ENCODE results near the gene SLC17A9.

The SLC17A9 gene

GRCh38 chr20:63005862-63006539 lies 53.5 kb downstream of the SLC17A9 start:
- Histone ChIP-seq H3K27me3 (ENCODE audit: control insufficient read depth in 5 of 5, insufficient read depth in 4 of 5, low read length in 5 of 5) (peaks cover 63 to 85% (median 73%) of the 10 kb centered on the region in 5 donors), H3K9me3 (ENCODE audit: control insufficient read depth in 5 of 5, low read length in 5 of 5) (no peaks in the 10 kb centered on the region), H3K9ac (ENCODE audit: low read length in 5 of 5) (no peak overlapping the region), H3K4me1 (ENCODE audit: control insufficient read depth in 5 of 5, insufficient read depth in 5 of 5, low read length in 5 of 5) (peaks cover 0 to 27% (median 10%) of the 10 kb centered on the region in 5 donors), H3K4me3 (ENCODE audit: low read depth in 1 of 5, low read length in 5 of 5) (no peak overlapping the region), H3K27ac (ENCODE audit: low read depth, low read length) (no peak overlapping the region), H3K36me3 (ENCODE audit: control insufficient read depth in 5 of 5, insufficient read depth in 5 of 5, low read length in 5 of 5) (no peaks in the 10 kb centered on the region)

- Histone ChIP-seq H3K27ac (ENCODE audit: low read depth, low read length) (no peak within 1 kb of the TSS), H3K27me3 (ENCODE audit: control insufficient read depth in 5 of 5, insufficient read depth in 4 of 5, low read length in 5 of 5) (peaks cover 63 to 88% (median 75%) of the 10 kb centered on the region in 5 donors), H3K9ac (ENCODE audit: low read length in 5 of 5) (no peak within 1 kb of the TSS), H3K4me1 (ENCODE audit: control insufficient read depth in 5 of 5, insufficient read depth in 5 of 5, low read length in 5 of 5) (peaks cover 0 to 27% (median 10%) of the 10 kb centered on the region in 5 donors), H3K4me3 (ENCODE audit: low read depth in 1 of 5, low read length in 5 of 5) (no peak within 1 kb of the TSS), H3K9me3 (ENCODE audit: control insufficient read depth in 5 of 5, low read length in 5 of 5) (no peaks in the 10 kb centered on the region), H3K36me3 (ENCODE audit: control insufficient read depth in 5 of 5, insufficient read depth in 5 of 5, low read length in 5 of 5) (no peaks in the 10 kb centered on the region)
These were observed 54.2 kb downstream of the SLC17A9 start, which contains the start of gene BHLHE23 for GRCh38 chr20:63006540-63007359. TSS of gene BHLHE23 (minus strand) at chr20:63006964. CDS start at chr20:63006774, 190 bp downstream.

DNA sequence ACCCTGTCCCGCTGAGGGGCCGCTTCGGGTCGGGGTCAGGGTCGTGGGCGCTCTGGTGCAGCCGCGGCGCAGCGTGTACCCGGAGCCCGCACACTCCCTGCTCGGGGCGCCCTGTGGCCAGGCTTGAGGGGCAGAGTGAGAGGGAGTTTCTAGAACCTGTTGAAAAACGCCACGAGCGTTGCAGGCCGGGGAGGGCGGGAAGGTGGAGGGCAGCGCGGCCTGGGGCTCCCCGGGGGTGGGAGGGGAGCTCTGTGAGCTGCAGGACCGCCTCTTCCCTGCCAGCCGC lies 54.8 kb downstream of the SLC17A9 start:
- Histone ChIP-seq H3K36me3 (ENCODE audit: control insufficient read depth in 5 of 5, insufficient read depth in 5 of 5, low read length in 5 of 5) (no peaks in the 10 kb centered on the region), H3K4me1 (ENCODE audit: control insufficient read depth in 5 of 5, insufficient read depth in 5 of 5, low read length in 5 of 5) (peaks cover 0 to 27% (median 10%) of the 10 kb centered on the region in 5 donors), H3K27me3 (ENCODE audit: control insufficient read depth in 5 of 5, insufficient read depth in 4 of 5, low read length in 5 of 5) (peaks cover 57 to 87% (median 72%) of the 10 kb centered on the region in 5 donors), H3K9me3 (ENCODE audit: control insufficient read depth in 5 of 5, low read length in 5 of 5) (peaks cover 0 to 2% (median 0%) of the 10 kb centered on the region in 5 donors), H3K4me3 (ENCODE audit: low read depth in 1 of 5, low read length in 5 of 5) (no peak overlapping the region), H3K9ac (ENCODE audit: low read length in 5 of 5) (no peak overlapping the region), H3K27ac (ENCODE audit: low read depth, low read length) (no peak overlapping the region)

DNA sequence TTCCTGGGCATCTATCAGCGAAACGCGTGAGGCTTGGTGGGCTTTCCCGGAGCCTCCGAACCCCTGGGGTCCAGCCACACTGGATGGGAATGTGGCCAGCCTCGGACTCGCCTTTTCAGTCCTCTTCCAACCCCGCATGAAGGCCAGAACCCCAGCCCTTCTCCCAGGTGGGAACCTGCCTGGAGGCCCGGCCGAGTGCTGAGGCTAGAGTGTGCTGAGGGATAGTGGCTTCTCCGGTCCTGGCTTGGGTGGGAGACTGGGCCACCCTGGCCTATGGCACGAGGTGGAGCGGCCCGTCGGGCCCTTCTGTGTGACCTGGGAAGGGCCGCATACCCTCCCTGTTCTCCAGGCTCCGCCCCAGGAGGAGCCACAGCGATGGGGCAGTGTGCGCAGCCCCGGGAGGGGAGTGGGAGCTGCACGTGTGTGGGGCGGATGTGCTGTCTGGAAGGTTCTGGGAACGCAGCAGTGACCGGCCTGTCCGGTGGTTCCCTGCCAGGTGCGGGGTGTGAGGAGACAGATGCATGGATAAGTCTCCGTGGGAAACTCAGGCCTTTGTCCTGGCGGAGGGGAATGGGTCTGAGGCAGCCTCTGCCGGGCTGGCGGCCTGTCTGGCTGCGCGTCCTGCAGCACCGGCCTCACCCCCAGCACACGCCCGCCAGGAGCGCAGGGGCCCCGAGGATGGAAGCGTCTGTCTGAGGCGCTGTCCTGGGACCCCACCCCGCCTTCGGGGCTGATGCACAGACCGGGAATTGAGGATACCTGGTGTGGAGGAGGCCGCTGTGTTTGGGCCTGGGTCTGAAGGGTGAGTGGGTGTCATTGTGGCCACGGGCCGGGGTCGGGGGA lies 55.4 kb downstream of the SLC17A9 start:
- H3K4me3 ChIP-seq (ENCODE audit: low read depth in 1 of 5, low read length in 5 of 5), result no peak overlapping the region
- H3K4me1 ChIP-seq (ENCODE audit: control insufficient read depth in 5 of 5, insufficient read depth in 5 of 5, low read length in 5 of 5), result peaks cover 0 to 27% (median 10%) of the 10 kb centered on the region in 5 donors
- peaks cover 54 to 86% (median 70%) of the 10 kb centered on the region in 5 donors for H3K27me3 ChIP-seq (ENCODE audit: control insufficient read depth in 5 of 5, insufficient read depth in 4 of 5, low read length in 5 of 5)
- no peak overlapping the region for H3K9ac ChIP-seq (ENCODE audit: low read length in 5 of 5)
- H3K36me3 ChIP-seq (ENCODE audit: control insufficient read depth in 5 of 5, insufficient read depth in 5 of 5, low read length in 5 of 5), result no peaks in the 10 kb centered on the region
- H3K27ac ChIP-seq (ENCODE audit: low read depth, low read length), result no peak overlapping the region
- H3K9me3 ChIP-seq (ENCODE audit: control insufficient read depth in 5 of 5, low read length in 5 of 5), result peaks cover 3 to 5% (median 5%) of the 10 kb centered on the region in 5 donors

DNA sequence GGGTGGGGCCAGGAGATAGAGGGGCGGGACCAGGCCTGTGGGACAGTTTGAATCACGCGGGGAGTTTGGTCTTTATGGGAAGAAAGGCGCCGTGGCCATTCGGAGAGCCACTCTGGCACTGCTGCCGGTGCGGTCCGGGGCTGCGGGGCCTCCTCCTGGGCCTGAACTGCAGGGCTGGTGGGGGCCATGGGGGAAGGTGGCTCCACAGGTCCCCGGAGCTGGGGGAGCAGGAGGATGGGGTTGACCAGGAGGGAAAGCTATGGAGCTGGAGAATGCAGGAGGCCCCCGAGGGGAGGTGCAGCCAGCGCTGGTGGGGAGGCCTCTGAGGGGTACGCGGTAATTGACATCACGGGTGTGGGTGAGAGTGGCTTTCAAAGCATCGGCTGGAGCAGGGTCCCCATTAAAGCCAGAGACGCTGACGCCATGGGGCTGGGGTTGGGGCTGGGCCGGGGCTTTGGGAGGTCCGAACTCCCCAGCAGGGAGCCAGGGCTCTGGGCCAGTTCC lies 56.1 kb downstream of the SLC17A9 start:
- H3K36me3 ChIP-seq (ENCODE audit: control insufficient read depth in 5 of 5, insufficient read depth in 5 of 5, low read length in 5 of 5), result no peaks in the 10 kb centered on the region
- H3K27me3 ChIP-seq (ENCODE audit: control insufficient read depth in 5 of 5, insufficient read depth in 4 of 5, low read length in 5 of 5), result peaks cover 50 to 83% (median 65%) of the 10 kb centered on the region in 5 donors
- peak overlapping the region in 1 of 5 donors; percentile 34 for H3K4me3 ChIP-seq (ENCODE audit: low read depth in 1 of 5, low read length in 5 of 5)
- H3K9ac ChIP-seq (ENCODE audit: low read length in 5 of 5), result no peak overlapping the region
- no peak overlapping the region for H3K27ac ChIP-seq (ENCODE audit: low read depth, low read length)
- H3K4me1 ChIP-seq (ENCODE audit: control insufficient read depth in 5 of 5, insufficient read depth in 5 of 5, low read length in 5 of 5), result peaks cover 0 to 27% (median 10%) of the 10 kb centered on the region in 5 donors
- peaks cover 7 to 12% (median 12%) of the 10 kb centered on the region in 5 donors for H3K9me3 ChIP-seq (ENCODE audit: control insufficient read depth in 5 of 5, low read length in 5 of 5)

DNA sequence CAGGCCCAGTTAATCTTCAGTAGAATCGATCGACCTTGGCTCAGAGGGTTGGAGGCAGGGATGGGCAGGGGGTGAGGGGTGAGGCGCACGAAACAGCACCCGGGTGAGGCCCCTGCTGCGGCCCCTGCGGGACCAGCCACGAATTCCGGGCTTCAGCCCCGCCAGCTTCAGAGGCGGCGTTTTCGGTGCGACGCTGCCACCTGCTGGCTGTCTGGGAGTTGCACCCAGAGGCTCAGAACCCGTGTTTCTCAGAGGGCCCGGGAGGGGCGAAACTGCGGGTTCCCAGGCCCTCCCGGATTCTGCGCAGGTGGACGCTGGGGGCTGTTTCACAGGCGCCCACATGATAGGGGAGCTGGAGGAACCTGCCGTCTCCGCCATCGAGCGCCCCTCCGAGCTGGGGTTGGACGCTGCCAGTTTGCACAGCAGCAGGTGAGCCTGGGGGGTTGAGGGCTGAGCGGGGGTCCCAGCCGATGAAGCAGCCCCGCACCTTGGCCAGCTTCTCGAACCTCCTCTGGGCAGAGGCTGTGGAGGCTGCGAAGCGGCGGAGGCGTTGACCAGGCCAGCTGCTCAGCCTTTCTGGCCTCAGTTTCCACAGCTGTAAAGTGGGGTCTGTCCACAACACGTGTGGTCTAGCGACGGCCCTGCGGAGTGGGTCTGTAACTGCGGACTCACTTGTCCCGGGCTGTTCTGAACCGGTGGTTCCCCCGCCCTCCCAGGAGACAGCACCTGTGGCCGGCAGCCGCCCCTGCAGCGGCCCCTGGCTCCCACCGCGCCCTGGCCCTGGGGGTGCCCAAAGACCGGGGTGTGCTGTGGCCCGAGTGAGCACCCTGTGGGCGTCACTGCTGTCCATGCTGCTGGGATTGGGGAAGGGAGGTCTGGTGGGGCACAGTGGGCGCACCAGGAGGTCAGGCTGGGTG lies 56.8 kb downstream of the SLC17A9 start:
- Histone ChIP-seq H3K9ac (ENCODE audit: low read length in 5 of 5) (no peak overlapping the region), H3K9me3 (ENCODE audit: control insufficient read depth in 5 of 5, low read length in 5 of 5) (peaks cover 10 to 18% (median 16%) of the 10 kb centered on the region in 5 donors), H3K36me3 (ENCODE audit: control insufficient read depth in 5 of 5, insufficient read depth in 5 of 5, low read length in 5 of 5) (no peaks in the 10 kb centered on the region), H3K27ac (ENCODE audit: low read depth, low read length) (no peak overlapping the region), H3K27me3 (ENCODE audit: control insufficient read depth in 5 of 5, insufficient read depth in 4 of 5, low read length in 5 of 5) (peaks cover 47 to 86% (median 62%) of the 10 kb centered on the region in 5 donors), H3K4me3 (ENCODE audit: low read depth in 1 of 5, low read length in 5 of 5) (peak overlapping the region in 1 of 5 donors; percentile 34), H3K4me1 (ENCODE audit: control insufficient read depth in 5 of 5, insufficient read depth in 5 of 5, low read length in 5 of 5) (peaks cover 0 to 27% (median 10%) of the 10 kb centered on the region in 5 donors)

DNA sequence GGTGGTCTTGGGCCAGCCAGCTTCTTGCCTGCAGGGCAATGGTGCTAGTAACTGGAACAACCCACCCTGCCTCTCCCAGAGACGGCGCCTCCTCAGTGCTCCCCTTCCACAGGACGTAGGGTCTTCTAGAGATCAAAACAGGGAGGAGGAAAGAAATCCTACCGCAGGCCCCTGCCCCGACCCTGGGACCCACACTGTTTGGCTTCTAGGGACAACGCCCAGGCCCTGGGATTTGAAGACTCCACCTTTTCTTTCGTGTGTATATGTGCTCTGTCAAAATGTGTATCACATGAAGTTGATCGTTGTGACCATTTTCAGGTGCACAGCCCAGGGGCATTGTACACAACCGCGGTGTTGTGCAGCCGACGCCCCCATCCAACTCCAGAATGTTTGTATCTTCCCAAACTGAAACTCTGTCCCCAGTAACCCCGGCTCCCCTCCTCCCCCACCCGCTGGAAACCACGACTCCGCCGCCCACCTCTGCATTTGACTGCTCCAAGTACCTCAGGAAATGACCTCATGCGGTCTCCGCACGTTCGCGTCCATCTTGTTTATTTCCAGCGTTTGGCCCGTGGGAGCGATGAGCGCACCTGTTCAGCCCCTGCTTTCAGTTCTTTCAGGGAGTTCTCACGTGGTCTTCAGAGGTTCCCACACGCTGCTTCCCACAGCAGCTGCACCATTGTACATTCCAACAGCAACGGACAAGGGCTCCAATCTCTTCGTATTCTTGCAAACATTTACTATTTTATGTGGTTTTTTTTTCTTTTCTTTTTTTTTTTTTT lies 57.7 kb downstream of the SLC17A9 start:
- H3K27ac ChIP-seq (ENCODE audit: low read depth, low read length), result no peak overlapping the region
- H3K4me3 ChIP-seq (ENCODE audit: low read depth in 1 of 5, low read length in 5 of 5), result no peak overlapping the region
- H3K36me3 ChIP-seq (ENCODE audit: control insufficient read depth in 5 of 5, insufficient read depth in 5 of 5, low read length in 5 of 5), result no peaks in the 10 kb centered on the region
- peaks cover 10 to 18% (median 16%) of the 10 kb centered on the region in 5 donors for H3K9me3 ChIP-seq (ENCODE audit: control insufficient read depth in 5 of 5, low read length in 5 of 5)
- peaks cover 0 to 27% (median 10%) of the 10 kb centered on the region in 5 donors for H3K4me1 ChIP-seq (ENCODE audit: control insufficient read depth in 5 of 5, insufficient read depth in 5 of 5, low read length in 5 of 5)
- H3K27me3 ChIP-seq (ENCODE audit: control insufficient read depth in 5 of 5, insufficient read depth in 4 of 5, low read length in 5 of 5), result peaks cover 47 to 85% (median 65%) of the 10 kb centered on the region in 5 donors
- no peak overlapping the region for H3K9ac ChIP-seq (ENCODE audit: low read length in 5 of 5)

DNA sequence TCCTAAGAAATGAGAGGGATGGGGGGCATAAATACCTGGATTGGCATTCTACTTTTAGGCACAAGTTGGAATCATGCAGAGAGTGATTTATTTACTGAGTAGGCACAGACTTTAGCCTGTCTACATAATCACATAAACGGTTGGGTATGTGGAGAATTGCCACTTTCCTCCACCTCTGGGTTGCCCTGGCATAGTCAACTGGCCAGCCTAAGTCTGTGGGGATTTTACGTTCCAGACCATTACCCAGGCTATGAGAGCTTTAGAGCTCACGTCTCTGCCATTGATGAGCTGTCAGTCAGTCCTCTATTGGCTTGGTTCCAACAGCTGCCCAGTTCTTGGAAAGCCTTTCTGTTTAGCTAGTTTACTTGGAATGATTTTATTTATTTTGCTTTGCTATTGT lies 59.3 kb downstream of the SLC17A9 start:
- H3K4me3 ChIP-seq (ENCODE audit: low read depth in 1 of 5, low read length in 5 of 5), result no peak overlapping the region
- H3K9me3 ChIP-seq (ENCODE audit: control insufficient read depth in 5 of 5, low read length in 5 of 5), result peaks cover 10 to 18% (median 16%) of the 10 kb centered on the region in 5 donors
- no peak overlapping the region for H3K9ac ChIP-seq (ENCODE audit: low read length in 5 of 5)
- H3K27me3 ChIP-seq (ENCODE audit: control insufficient read depth in 5 of 5, insufficient read depth in 4 of 5, low read length in 5 of 5), result peaks cover 50 to 85% (median 65%) of the 10 kb centered on the region in 5 donors
- H3K4me1 ChIP-seq (ENCODE audit: control insufficient read depth in 5 of 5, insufficient read depth in 5 of 5, low read length in 5 of 5), result peaks cover 0 to 21% (median 9%) of the 10 kb centered on the region in 5 donors
- H3K36me3 ChIP-seq (ENCODE audit: control insufficient read depth in 5 of 5, insufficient read depth in 5 of 5, low read length in 5 of 5), result no peaks in the 10 kb centered on the region
- no peak overlapping the region for H3K27ac ChIP-seq (ENCODE audit: low read depth, low read length)
